ENCODE measurements around the gene ABCA9. TPM values are rescaled to one million over a fixed set of nuclear protein-coding genes. Genes with fewer than 3 reads are reported as not detected.

The ABCA9 gene
- total RNA-seq, 1 experiment from 2014 or later: not detected

DNA sequence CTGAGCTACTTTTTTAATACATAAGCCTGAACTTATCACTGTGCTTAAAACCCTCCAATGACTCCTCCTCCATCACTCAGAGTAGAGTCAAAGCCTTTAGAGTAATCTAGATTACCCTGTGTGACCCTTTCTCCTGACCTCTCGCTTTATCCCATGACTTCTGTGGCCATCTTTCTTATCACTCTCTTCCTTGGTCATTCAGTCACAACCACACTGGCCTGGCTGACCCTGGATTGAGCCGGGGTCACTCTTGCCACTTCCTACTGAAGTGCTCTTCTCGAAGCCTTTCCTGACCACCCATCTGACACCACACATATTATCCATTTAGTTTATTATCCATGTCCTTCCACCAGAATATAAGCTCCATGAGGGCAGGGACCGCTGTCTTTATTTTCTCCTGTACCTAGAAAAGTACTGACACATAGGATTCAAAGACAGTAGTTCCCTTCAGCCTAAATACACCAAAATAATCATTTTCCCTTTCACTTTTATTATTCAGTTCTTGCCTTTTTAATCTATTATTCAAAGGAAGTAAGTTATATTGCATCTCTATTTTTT, 28.0 kb upstream of the ABCA9 start:
- Mint-ChIP-seq H3K27ac (ENCODE audit: unreplicated experiment) (no peak overlapping the region), H3K36me3 (ENCODE audit: insufficient read depth, unreplicated experiment) (no peaks in the 10 kb centered on the region), H3K4me1 (ENCODE audit: low read depth, unreplicated experiment) (peaks cover 17% of the 10 kb centered on the region), H3K4me3 (ENCODE audit: low read depth, unreplicated experiment) (no peak overlapping the region), H3K9me3 (ENCODE audit: low read depth, unreplicated experiment) (peaks cover 4% of the 10 kb centered on the region), H3K27me3 (ENCODE audit: unreplicated experiment) (no peaks in the 10 kb centered on the region)
- no peak for DNase-seq
- TF ChIP-seq, protein P1, sequence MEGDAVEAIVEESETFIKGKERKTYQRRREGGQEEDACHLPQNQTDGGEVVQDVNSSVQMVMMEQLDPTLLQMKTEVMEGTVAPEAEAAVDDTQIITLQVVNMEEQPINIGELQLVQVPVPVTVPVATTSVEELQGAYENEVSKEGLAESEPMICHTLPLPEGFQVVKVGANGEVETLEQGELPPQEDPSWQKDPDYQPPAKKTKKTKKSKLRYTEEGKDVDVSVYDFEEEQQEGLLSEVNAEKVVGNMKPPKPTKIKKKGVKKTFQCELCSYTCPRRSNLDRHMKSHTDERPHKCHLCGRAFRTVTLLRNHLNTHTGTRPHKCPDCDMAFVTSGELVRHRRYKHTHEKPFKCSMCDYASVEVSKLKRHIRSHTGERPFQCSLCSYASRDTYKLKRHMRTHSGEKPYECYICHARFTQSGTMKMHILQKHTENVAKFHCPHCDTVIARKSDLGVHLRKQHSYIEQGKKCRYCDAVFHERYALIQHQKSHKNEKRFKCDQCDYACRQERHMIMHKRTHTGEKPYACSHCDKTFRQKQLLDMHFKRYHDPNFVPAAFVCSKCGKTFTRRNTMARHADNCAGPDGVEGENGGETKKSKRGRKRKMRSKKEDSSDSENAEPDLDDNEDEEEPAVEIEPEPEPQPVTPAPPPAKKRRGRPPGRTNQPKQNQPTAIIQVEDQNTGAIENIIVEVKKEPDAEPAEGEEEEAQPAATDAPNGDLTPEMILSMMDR (IDR thresholded peaks at IDR 0.05; ENCODE audit: unreplicated experiment): no peak
- intact Hi-C loops (cut with micrococcal nuclease; ENCODE audit: unreplicated experiment): no loop called here
- no TSS peak for BruUV-seq (replicated peaks)
- CTCF ChIA-PET: no interaction called here

DNA sequence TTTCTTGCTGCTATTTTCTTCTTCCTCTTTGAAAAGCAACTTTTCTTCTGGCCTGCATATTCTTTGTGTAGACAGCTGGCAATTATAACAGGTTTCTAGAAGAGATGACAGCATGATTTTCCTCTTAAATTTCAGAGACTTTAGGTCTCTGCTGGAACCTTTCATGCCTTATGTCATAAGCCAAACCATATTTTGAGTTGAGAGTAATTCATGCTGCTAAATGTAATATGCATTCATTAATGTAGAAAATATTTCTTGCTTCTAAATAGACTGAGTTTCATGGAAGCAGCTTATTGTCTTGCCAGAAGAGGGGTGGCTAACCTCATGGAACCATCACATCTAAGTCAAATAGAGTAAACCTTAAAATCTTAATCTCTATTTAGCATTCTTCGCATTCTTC, 25.9 kb upstream of the ABCA9 start:
- no peaks in the 10 kb centered on the region for H3K4me1 Mint-ChIP-seq (ENCODE audit: low read depth, unreplicated experiment)
- TF ChIP-seq, protein P1 (IDR thresholded peaks at IDR 0.05; ENCODE audit: unreplicated experiment): no peak
- no peaks in the 10 kb centered on the region for H3K36me3 Mint-ChIP-seq (ENCODE audit: insufficient read depth, unreplicated experiment)
- intact Hi-C loops (cut with micrococcal nuclease; ENCODE audit: unreplicated experiment): no loop called here
- H3K27me3 Mint-ChIP-seq (ENCODE audit: unreplicated experiment): no peaks in the 10 kb centered on the region
- H3K9me3 Mint-ChIP-seq (ENCODE audit: low read depth, unreplicated experiment): peaks cover 6% of the 10 kb centered on the region
- no peak for DNase-seq
- CTCF ChIA-PET: no interaction called here
- no TSS peak for BruUV-seq (replicated peaks)
- H3K4me3 Mint-ChIP-seq (ENCODE audit: low read depth, unreplicated experiment): no peak overlapping the region
- no peak overlapping the region for H3K27ac Mint-ChIP-seq (ENCODE audit: unreplicated experiment)

DNA sequence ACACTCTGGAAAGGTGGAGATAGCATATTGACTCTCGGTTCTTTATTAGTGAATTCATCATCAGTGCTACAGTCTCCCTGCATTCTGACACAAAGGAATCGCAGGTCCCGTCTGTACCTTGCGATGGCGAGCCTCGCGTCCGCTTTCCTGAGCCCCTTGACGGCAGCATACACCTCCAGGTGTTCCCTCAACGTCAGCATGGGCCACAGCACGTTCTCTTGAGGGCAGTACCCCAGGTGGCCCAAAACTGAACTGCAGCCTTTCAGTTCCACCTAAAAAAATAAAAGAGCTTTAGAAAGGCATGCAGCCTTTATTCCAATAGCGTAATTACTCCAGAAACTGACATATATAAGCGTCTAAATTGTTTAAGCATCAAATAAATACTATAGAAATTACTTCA, 24.2 kb upstream of the ABCA9 start:
- CTCF ChIA-PET: interaction anchor here (0.6 to 1.3 kb wide), 2 partner anchors 10 to 27 kb away, joined by 4 read pairs; no protein-coding TSS in a partner anchor
- TF ChIP-seq, protein P1 (IDR thresholded peaks at IDR 0.05; ENCODE audit: unreplicated experiment): peak; percentile 21
- peak; percentile 11 for DNase-seq

DNA sequence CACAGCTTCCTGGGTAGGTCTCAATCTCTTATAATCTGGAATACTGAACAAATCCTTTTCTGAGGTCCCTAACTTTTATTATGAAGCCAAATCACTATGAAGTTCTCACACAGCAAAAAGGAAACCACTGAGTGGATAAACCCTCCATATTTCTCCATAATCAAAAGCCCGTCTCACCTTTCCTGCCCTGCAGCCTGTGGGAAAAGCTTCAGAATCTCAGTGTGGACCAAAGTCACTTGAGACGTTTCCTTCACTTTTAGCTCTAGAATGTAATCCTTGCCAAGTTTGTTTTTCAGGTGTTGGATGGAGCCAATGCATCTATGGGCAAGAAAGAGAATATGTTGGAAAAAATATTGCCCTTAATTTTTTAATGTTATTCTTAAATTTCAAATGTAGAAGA, 22.0 kb upstream of the ABCA9 start:
- H3K9me3 Mint-ChIP-seq (ENCODE audit: low read depth, unreplicated experiment): peaks cover 3% of the 10 kb centered on the region
- DNase-seq: no peak

More for the DNA sequence above, 24.2 kb upstream of the ABCA9 start:
- Mint-ChIP-seq H3K27ac (ENCODE audit: unreplicated experiment) (no peak overlapping the region), H3K4me3 (ENCODE audit: low read depth, unreplicated experiment) (no peak overlapping the region), H3K9me3 (ENCODE audit: low read depth, unreplicated experiment) (peaks cover 6% of the 10 kb centered on the region), H3K27me3 (ENCODE audit: unreplicated experiment) (no peaks in the 10 kb centered on the region), H3K36me3 (ENCODE audit: insufficient read depth, unreplicated experiment) (no peaks in the 10 kb centered on the region), H3K4me1 (ENCODE audit: low read depth, unreplicated experiment) (no peaks in the 10 kb centered on the region)
- BruUV-seq (replicated peaks): no TSS peak
- intact Hi-C loops (cut with micrococcal nuclease; ENCODE audit: unreplicated experiment): no loop called here

More for the DNA sequence above, 22.0 kb upstream of the ABCA9 start:
- H3K27me3 Mint-ChIP-seq (ENCODE audit: unreplicated experiment): no peaks in the 10 kb centered on the region
- intact Hi-C loops (cut with micrococcal nuclease; ENCODE audit: unreplicated experiment): no loop called here
- CTCF ChIA-PET: no interaction called here
- H3K4me3 Mint-ChIP-seq (ENCODE audit: low read depth, unreplicated experiment): no peak overlapping the region
- H3K27ac Mint-ChIP-seq (ENCODE audit: unreplicated experiment): no peak overlapping the region
- no peaks in the 10 kb centered on the region for H3K36me3 Mint-ChIP-seq (ENCODE audit: insufficient read depth, unreplicated experiment)
- TF ChIP-seq, protein P1 (IDR thresholded peaks at IDR 0.05; ENCODE audit: unreplicated experiment): no peak
- BruUV-seq (replicated peaks): no TSS peak
- H3K4me1 Mint-ChIP-seq (ENCODE audit: low read depth, unreplicated experiment): no peaks in the 10 kb centered on the region
